ENCODE data around the gene SYF2.
"Not testable (repeated sequence)": the region's sequence is repeated elsewhere in the genome, so short reads cannot be mapped to it uniquely, and the experiment has no call there.

GRCh38 chr1:25278358-25278757 is 46.1 kb upstream of the SYF2 start:
- TF ChIP-seq CSDC2 (CRISPR knock-in tag; IDR thresholded peaks at IDR 0.05); BACH2 (CRISPR knock-in tag; IDR thresholded peaks at IDR 0.05; ENCODE audit: borderline replicate concordance); TOX (CRISPR knock-in tag; IDR thresholded peaks at IDR 0.05; ENCODE audit: borderline replicate concordance); CREB5 (CRISPR knock-in tag; IDR thresholded peaks at IDR 0.05; ENCODE audit: low read depth); PATZ1 (CRISPR knock-in tag; IDR thresholded peaks at IDR 0.05; ENCODE audit: borderline replicate concordance); TSHZ2 (CRISPR knock-in tag; IDR thresholded peaks at IDR 0.05); RARB (CRISPR knock-in tag; IDR thresholded peaks at IDR 0.05): not testable (repeated sequence)
